Measurements from ENCODE around the gene PTDSS2.

The PTDSS2 gene

GRCh38 chr11:486189-486588 is 36.1 kb downstream of the PTDSS2 start:
- DNase-seq (ENCODE audit: low read depth, low spot score): no peak
- ChIA-PET CTCF (no interaction called here), POLR2A (no interaction called here)
- TF ChIP-seq CTCF (IDR thresholded peaks at IDR 0.05; ENCODE audit: insufficient read depth, low read length, missing control alignments): no peak
- no peak overlapping the region for H3K4me3 ChIP-seq (ENCODE audit: low read depth, low read length)

GRCh38 chr11:487571-488021 is 37.5 kb downstream of the PTDSS2 start:
- DNase-seq (ENCODE audit: low read depth, low spot score): no peak
- CTCF ChIA-PET: no interaction called here
- POLR2A ChIA-PET: no interaction called here
- TF ChIP-seq CTCF (IDR thresholded peaks at IDR 0.05; ENCODE audit: insufficient read depth, low read length, missing control alignments): no peak
- H3K4me3 ChIP-seq (ENCODE audit: low read depth, low read length): no peak overlapping the region

- POLR2A ChIA-PET: no interaction called here
- H3K4me3 ChIP-seq (ENCODE audit: low read depth, low read length): no peak overlapping the region
- no peak for DNase-seq (ENCODE audit: low read depth, low spot score)
- TF ChIP-seq CTCF (IDR thresholded peaks at IDR 0.05; ENCODE audit: insufficient read depth, low read length, missing control alignments): no peak
- CTCF ChIA-PET: no interaction called here
These were observed 38.0 kb downstream of the PTDSS2 start for GRCh38 chr11:488062-488461.

GRCh38 chr11:488579-488978 is 38.5 kb downstream of the PTDSS2 start:
- no peak overlapping the region for H3K4me3 ChIP-seq (ENCODE audit: low read depth, low read length)
- DNase-seq (ENCODE audit: low read depth, low spot score): no peak
- no peak for TF ChIP-seq CTCF (IDR thresholded peaks at IDR 0.05; ENCODE audit: insufficient read depth, low read length, missing control alignments)
- CTCF ChIA-PET: no interaction called here
- POLR2A ChIA-PET: no interaction called here

- H3K4me3 ChIP-seq (ENCODE audit: low read depth, low read length): no peak overlapping the region
- ChIA-PET CTCF (no interaction called here), POLR2A (no interaction called here)
- no peak for DNase-seq (ENCODE audit: low read depth, low spot score)
- no peak for TF ChIP-seq CTCF (IDR thresholded peaks at IDR 0.05; ENCODE audit: insufficient read depth, low read length, missing control alignments)
These were observed 38.9 kb downstream of the PTDSS2 start for GRCh38 chr11:488992-489391.

- CTCF ChIA-PET: no interaction called here
- H3K4me3 ChIP-seq (ENCODE audit: low read depth, low read length): no peak overlapping the region
- DNase-seq (ENCODE audit: low read depth, low spot score): no peak
- POLR2A ChIA-PET: no interaction called here
- TF ChIP-seq CTCF (IDR thresholded peaks at IDR 0.05; ENCODE audit: insufficient read depth, low read length, missing control alignments): no peak
These were observed 39.6 kb downstream of the PTDSS2 start for GRCh38 chr11:489610-490185.

Measured in AG04449 (cell line).